Upper lobe of left lung (tissue), 6 donors: Measurements from ENCODE around the gene ACSL1. TPM values are rescaled to one million over a fixed set of nuclear protein-coding genes. Genes with fewer than 3 reads are reported as not detected.

Experiments used
- ATAC-seq, 2 donors: fragments of 200-7000 bp; cut with Tn5 transposase; one replicate each; pipeline ENCODE4 v1.9.1; 2022; ENCODE audit warnings: mild to moderate bottlenecking in 2 of 2, moderate library complexity in 2 of 2; ENCODE audit not compliant: low FRiP score in 2 of 2
- DNase-seq, 2 donors: peaks; one replicate each; pipeline ENCODE4 v3.0.0-alpha.2; 2019 to 2020
- H3K27ac ChIP-seq, 4 donors: fragments of 200-600 bp; sonication (generic); one replicate each; pipeline ENCODE4 v1.5.1; 2016 to 2019
- H3K27me3 ChIP-seq, 4 donors: fragments of 200-600 bp; sonication (generic); one replicate each; pipeline ENCODE4 v1.5.1; 2017 to 2019
- H3K36me3 ChIP-seq, 4 donors: fragments of 200-600 bp; sonication (generic); one replicate each; pipeline ENCODE4 v1.5.1; 2016 to 2019
- H3K4me1 ChIP-seq, 4 donors: fragments of 200-600 bp; sonication (generic); one replicate each; pipeline ENCODE4 v1.5.1; 2018 to 2019
- H3K4me3 ChIP-seq, 4 donors: fragments of 200-600 bp; sonication (generic); one replicate each; pipeline ENCODE4 v1.5.1; 2017 to 2019; ENCODE audit warnings: mild to moderate bottlenecking in 2 of 4, moderate library complexity in 1 of 4
- H3K9me3 ChIP-seq, 4 donors: fragments of 200-600 bp; sonication (generic); one replicate each; pipeline ENCODE4 v1.5.1; 2018 to 2019
- CTCF ChIP-seq, 6 experiments: fragments of 450-650 bp in 4 of 6; fragments of 200-600 bp in 2 of 6; sonication (generic) in 2 of 6; IDR thresholded peaks; one replicate each; pipeline ENCODE4 v1.5.1; 2016 to 2019; ENCODE audit warnings: antibody characterized with exemption in 6 of 6
- EP300 ChIP-seq, 4 donors: sonication (generic); formaldehyde crosslinking; IDR thresholded peaks; one replicate each; pipeline ENCODE4 v1.5.1; 2017; ENCODE audit warnings: antibody characterized with exemption in 4 of 4, control low read depth in 2 of 4
- POLR2A ChIP-seq, 4 donors: fragments of 450-650 bp; IDR thresholded peaks; one replicate each; pipeline ENCODE4 v1.5.1; 2016 to 2017; ENCODE audit warnings: antibody characterized with exemption in 4 of 4, mild to moderate bottlenecking in 2 of 4
- POLR2AphosphoS5 ChIP-seq, 2 donors: sonication (generic); formaldehyde crosslinking; IDR thresholded peaks; one replicate each; pipeline ENCODE4 v1.5.1; 2017; ENCODE audit warnings: antibody characterized with exemption in 2 of 2
- WGBS, 2 donors: methylation state at CpG; one replicate each; pipeline ENCODE4 v1.1.5; 2017 to 2018; 5-methylcytosine and 5-hydroxymethylcytosine counted together
- total RNA-seq, 6 donors: library from RNA; depleted of rRNA in 4 of 6; stranded (reverse); fragments of >200 nt in 4 of 6; gene quantifications; one replicate each; pipeline versions ENCODE4 v1.1.0 to v1.2.1, GENCODE V29; 2016 to 2021
- donor health status: DM: no; HTN: no; CAD: no; lungs with moderate emphysema.
- donor health status: DM: no; HTN: yes; CAD: no; lungs with severe emphysema.

ACSL1 gene
- total RNA-seq, 6 donors from 2014 or later, result 208 to 306 (median 234) TPM

GRCh38 chr4:184824776-184825084, 1.0 kb downstream of the ACSL1 start:
- peak overlapping the region; percentile 33 to 94 (median 78) for H3K4me3 ChIP-seq
- DNase-seq (no peak), ATAC-seq (no peak)
- peak overlapping the region; percentile 81 to 92 (median 90) for H3K27ac ChIP-seq
- WGBS, 2 donors, result 21 to 37% methylated on average over 6 of the region's 6 CpGs
- H3K4me1 ChIP-seq, result peaks cover 13 to 31% (median 25%) of the 10 kb centered on the region in 4 donors
- H3K36me3 ChIP-seq, result no peaks in the 10 kb centered on the region
- no peaks in the 10 kb centered on the region for H3K9me3 ChIP-seq
- TF ChIP-seq POLR2A (IDR thresholded peaks at IDR 0.05) (no peak), EP300 (IDR thresholded peaks at IDR 0.05) (no peak), CTCF (IDR thresholded peaks at IDR 0.05) (no peak), POLR2AphosphoS5 (IDR thresholded peaks at IDR 0.05) (no peak)
- H3K27me3 ChIP-seq, result no peaks in the 10 kb centered on the region

GRCh38 chr4:184824081-184824775, 1.5 kb downstream of the ACSL1 start:
- ATAC-seq (no peak), DNase-seq (no peak)
- Histone ChIP-seq H3K4me3 (peak overlapping the region in 3 of 4 donors; percentile 77 to 94 (median 80)), H3K9me3 (no peaks in the 10 kb centered on the region), H3K27ac (peak overlapping the region; percentile 81 to 92 (median 90)), H3K36me3 (no peaks in the 10 kb centered on the region), H3K27me3 (no peaks in the 10 kb centered on the region), H3K4me1 (peaks cover 13 to 35% (median 27%) of the 10 kb centered on the region in 4 donors)
- WGBS, 2 donors, result 70 to 81% methylated on average over 13 of the region's 13 CpGs
- TF ChIP-seq EP300 (IDR thresholded peaks at IDR 0.05) (no peak), POLR2A (IDR thresholded peaks at IDR 0.05) (no peak), POLR2AphosphoS5 (IDR thresholded peaks at IDR 0.05) (no peak), CTCF (IDR thresholded peaks at IDR 0.05) (no peak)

GRCh38 chr4:184823014-184823413, 2.8 kb downstream of the ACSL1 start:
- no peaks in the 10 kb centered on the region for H3K9me3 ChIP-seq
- peak overlapping the region in 2 of 4 donors; percentile 92 for H3K27ac ChIP-seq
- H3K36me3 ChIP-seq, result no peaks in the 10 kb centered on the region
- peaks cover 13 to 38% (median 33%) of the 10 kb centered on the region in 4 donors for H3K4me1 ChIP-seq
- no peaks in the 10 kb centered on the region for H3K27me3 ChIP-seq
- TF ChIP-seq POLR2A (IDR thresholded peaks at IDR 0.05) (peak in 1 of 4 donors; percentile 14), EP300 (IDR thresholded peaks at IDR 0.05) (no peak)
- DNase-seq (no peak), ATAC-seq (no peak)
- H3K4me3 ChIP-seq, result peak overlapping the region in 2 of 4 donors; percentile 77 to 94
- WGBS, 2 donors, result 95 to 100% methylated on average over 2 of the region's 2 CpGs

GRCh38 chr4:184822356-184822755, 3.4 kb downstream of the ACSL1 start:
- Histone ChIP-seq H3K27me3 (no peaks in the 10 kb centered on the region), H3K4me3 (peak overlapping the region in 1 of 4 donors; percentile 77), H3K27ac (peak overlapping the region in 2 of 4 donors; percentile 92), H3K36me3 (no peaks in the 10 kb centered on the region), H3K9me3 (no peaks in the 10 kb centered on the region), H3K4me1 (peaks cover 11 to 42% (median 35%) of the 10 kb centered on the region in 4 donors)
- ATAC-seq (no peak), DNase-seq (no peak)
- whole genome bisulfite sequencing, 2 donors, result 95 to 96% methylated on average over 9 of the region's 9 CpGs
- no peak for TF ChIP-seq EP300 (IDR thresholded peaks at IDR 0.05)
- no peak for TF ChIP-seq CTCF (IDR thresholded peaks at IDR 0.05)
- TF ChIP-seq POLR2A (IDR thresholded peaks at IDR 0.05), result no peak
- no peak for TF ChIP-seq POLR2AphosphoS5 (IDR thresholded peaks at IDR 0.05)

DNA sequence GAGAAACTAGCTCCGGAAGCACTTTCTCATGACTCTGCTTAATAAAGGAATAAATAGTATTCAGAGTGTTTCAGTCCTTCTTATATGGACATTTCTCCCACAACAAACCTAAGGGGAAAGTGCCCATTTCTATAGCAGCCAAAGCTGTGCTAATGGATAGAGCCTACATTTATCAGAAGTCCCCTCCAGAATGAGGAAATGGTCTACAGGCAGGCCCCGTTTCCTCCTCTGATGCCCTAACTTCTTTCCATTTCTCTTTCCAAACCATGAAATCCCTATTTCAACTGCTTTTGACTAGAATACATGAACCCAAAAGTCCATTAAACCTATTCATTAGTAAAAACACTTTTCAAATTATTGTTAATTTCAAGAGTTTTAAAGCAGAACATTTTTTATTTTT, 4.5 kb downstream of the ACSL1 start:
- Histone ChIP-seq H3K9me3 (no peaks in the 10 kb centered on the region), H3K36me3 (no peaks in the 10 kb centered on the region), H3K4me1 (peaks cover 7 to 37% (median 31%) of the 10 kb centered on the region in 4 donors), H3K27me3 (no peaks in the 10 kb centered on the region), H3K27ac (peak overlapping the region in 2 of 4 donors; percentile 73 to 92), H3K4me3 (peak overlapping the region in 1 of 4 donors; percentile 15)
- 85% methylated on average over 2 of the region's 2 CpGs for WGBS, 2 donors
- TF ChIP-seq CTCF (IDR thresholded peaks at IDR 0.05), result no peak
- TF ChIP-seq POLR2A (IDR thresholded peaks at IDR 0.05), result no peak
- no peak for TF ChIP-seq EP300 (IDR thresholded peaks at IDR 0.05)
- no peak for TF ChIP-seq POLR2AphosphoS5 (IDR thresholded peaks at IDR 0.05)
- DNase-seq (no peak), ATAC-seq (no peak)
